GM18499 (cell line): ENCODE measurements around the gene H6PD.
"Not testable (repeated sequence)": the region's sequence is repeated elsewhere in the genome, so short reads cannot be mapped to it uniquely, and the experiment has no call there.

Experiments
- ATAC-seq: cut with Tn5 transposase; IDR thresholded peaks from one replicate; pipeline ENCODE4 v1.9.1; 2021; ENCODE audit warnings: moderate number of reproducible peaks; ENCODE audit not compliant: insufficient read depth, unreplicated experiment

Gene H6PD

GRCh38 chr1:9293533-9294404 lies 59.2 kb downstream of the H6PD start:
- ATAC-seq, result no peak

GRCh38 chr1:9294405-9294773 lies 59.8 kb downstream of the H6PD start:
- ATAC-seq, result no peak

- ATAC-seq, result no peak
Observed at GRCh38 chr1:9294910-9295636, 60.5 kb downstream of the H6PD start.

GRCh38 chr1:9295884-9296283 lies 61.3 kb downstream of the H6PD start:
- no peak for ATAC-seq

GRCh38 chr1:9296850-9297249 lies 62.3 kb downstream of the H6PD start:
- no peak for ATAC-seq

- no peak for ATAC-seq
Observed at GRCh38 chr1:9297831-9298230, 63.3 kb downstream of the H6PD start.

- no peak for ATAC-seq
Observed at GRCh38 chr1:9298282-9298681, 63.7 kb downstream of the H6PD start.

- not testable (repeated sequence) for ATAC-seq
Observed at GRCh38 chr1:9299571-9300541, 65.3 kb downstream of the H6PD start.

- ATAC-seq, result no peak
Observed at GRCh38 chr1:9300573-9300972, 66.0 kb downstream of the H6PD start.

GRCh38 chr1:9302745-9303524 lies 68.4 kb downstream of the H6PD start:
- no peak for ATAC-seq

- no peak for ATAC-seq
Observed at GRCh38 chr1:9303916-9304315, 69.3 kb downstream of the H6PD start.

- ATAC-seq, result no peak
Observed at GRCh38 chr1:9305216-9305615, 70.6 kb downstream of the H6PD start.

GRCh38 chr1:9306006-9306405 lies 71.4 kb downstream of the H6PD start:
- ATAC-seq, result no peak

GRCh38 chr1:9307303-9307702 lies 72.7 kb downstream of the H6PD start:
- no peak for ATAC-seq

GRCh38 chr1:9308236-9308785 lies 73.7 kb downstream of the H6PD start:
- no peak for ATAC-seq

GRCh38 chr1:9309080-9309479 lies 74.5 kb downstream of the H6PD start:
- no peak for ATAC-seq

- no peak for ATAC-seq
Observed at GRCh38 chr1:9309991-9310390, 75.4 kb downstream of the H6PD start.

- no peak for ATAC-seq
Observed at GRCh38 chr1:9311029-9311428, 76.5 kb downstream of the H6PD start.

- ATAC-seq, result no peak
Observed at GRCh38 chr1:9311479-9311878, 76.9 kb downstream of the H6PD start.
